Activated CD4-positive, alpha-beta T cell treated with anti-CD3 and anti-CD28 coated beads, Interleukin-2, amount 10 ng/mL, durations not matched to agents 24 days and 14 days (primary cell): Measurements from ENCODE around the gene IL17C. TPM values are rescaled to one million over a fixed set of nuclear protein-coding genes. Genes with fewer than 3 reads are reported as not detected.
A peak's percentile ranks its signal among the peaks of the same experiment; 100 is the strongest.

Experiments
- DNase-seq: peaks from one replicate; pipeline ENCODE4 v3.0.0; 2022
- H3K27ac Mint-ChIP-seq: one replicate; pipeline ENCODE4 v1.8.0; 2022; ENCODE audit warnings: mild to moderate bottlenecking, mixed read lengths
- H3K27me3 Mint-ChIP-seq: one replicate; pipeline ENCODE4 v1.8.0; 2022; ENCODE audit warnings: mixed read lengths
- H3K36me3 Mint-ChIP-seq: one replicate; pipeline ENCODE4 v1.8.0; 2022; ENCODE audit warnings: low read depth, mild to moderate bottlenecking, mixed read lengths
- H3K4me1 Mint-ChIP-seq: one replicate; pipeline ENCODE4 v1.8.0; 2021; ENCODE audit warnings: mixed read lengths
- H3K4me3 Mint-ChIP-seq: one replicate; pipeline ENCODE4 v1.8.0; 2022; ENCODE audit warnings: mild to moderate bottlenecking, moderate library complexity, mixed read lengths
- H3K9me3 Mint-ChIP-seq: one replicate; pipeline ENCODE4 v1.8.0; 2021; ENCODE audit warnings: mixed read lengths
- intact Hi-C: fragments of 100-400 bp; cut with micrococcal nuclease; formaldehyde crosslinking; loops from one replicate; pipeline ENCODE4 v1.15.1; 2023
- total RNA-seq: library from RNA; stranded (reverse); gene quantifications from 2 replicates; pipeline ENCODE4 v1.2.3, GENCODE V29; 2022

Gene IL17C
- total RNA-seq, 1 donor from 2014 or later = not detected

DNA sequence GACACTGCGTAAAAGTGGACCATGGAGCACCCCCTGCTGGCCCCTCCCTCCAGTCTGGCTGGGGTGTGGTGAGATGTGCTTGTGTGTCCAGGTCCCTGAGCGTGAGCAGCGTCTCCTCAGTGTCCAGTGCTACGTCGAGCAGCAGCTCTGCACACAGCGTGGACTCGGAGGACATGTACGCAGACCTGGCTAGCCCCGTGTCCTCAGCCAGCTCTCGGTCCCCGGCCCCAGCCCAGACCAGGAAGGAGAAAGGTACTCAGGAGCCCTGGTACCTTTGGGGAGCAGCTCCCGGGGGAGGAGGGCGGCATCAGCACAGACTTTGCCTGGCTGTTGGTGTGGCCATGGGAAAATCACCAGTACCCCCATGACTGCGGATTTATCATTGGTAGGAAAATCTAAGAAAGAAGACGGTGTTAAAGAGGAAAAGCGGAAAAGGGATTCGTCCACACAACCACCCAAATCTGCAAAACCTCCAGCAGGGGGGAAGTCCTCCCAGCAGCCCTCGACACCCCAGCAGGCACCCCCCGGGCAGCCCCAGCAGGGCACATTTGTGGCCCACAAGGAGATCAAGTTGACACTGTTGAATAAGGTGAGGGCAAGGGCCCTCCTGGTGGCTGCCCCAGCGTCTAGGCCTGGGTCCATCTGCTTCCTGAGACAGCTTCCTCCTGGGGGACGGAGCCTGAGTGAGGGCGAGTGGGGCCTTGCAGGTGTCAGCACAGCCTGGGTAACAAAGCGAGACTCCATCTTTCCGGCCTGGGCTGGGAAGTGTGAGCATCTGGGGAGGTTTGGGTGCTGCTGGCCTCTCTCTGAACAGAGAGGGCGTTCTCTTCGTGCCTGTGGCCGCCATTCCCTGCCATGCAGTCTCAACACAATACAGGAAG is 10.6 kb upstream of the IL17C start:
- Mint-ChIP-seq H3K4me3 (no peak overlapping the region), H3K27ac (no peak overlapping the region), H3K9me3 (no peaks in the 10 kb centered on the region), H3K4me1 (no peaks in the 10 kb centered on the region), H3K27me3 (no peaks in the 10 kb centered on the region), H3K36me3 (peaks cover 47% of the 10 kb centered on the region)
- no peak for DNase-seq
- intact Hi-C loops = no loop called here

DNA sequence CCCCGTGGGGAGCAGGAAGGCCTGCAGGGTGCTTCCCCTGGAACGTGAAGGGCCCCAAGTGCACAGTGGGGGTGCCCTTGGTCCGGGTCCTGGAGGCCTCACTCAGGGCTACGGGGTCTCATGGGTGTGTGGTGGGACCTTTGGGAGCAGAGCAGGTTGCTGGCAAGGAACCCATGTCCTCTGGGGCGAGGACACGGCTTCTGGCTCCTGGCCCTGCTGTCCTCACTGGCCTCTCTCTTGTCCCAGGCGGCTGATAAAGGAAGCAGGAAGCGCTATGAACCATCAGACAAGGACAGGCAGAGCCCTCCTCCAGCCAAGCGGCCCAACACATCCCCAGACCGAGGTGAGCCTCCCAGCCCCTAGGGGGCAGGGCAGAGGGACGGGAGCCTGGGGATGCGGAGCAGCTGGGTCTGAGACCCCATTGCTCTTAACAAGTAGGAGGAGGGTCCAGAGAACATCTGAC is 9.8 kb upstream of the IL17C start:
- peaks cover 41% of the 10 kb centered on the region for H3K36me3 Mint-ChIP-seq
- no peaks in the 10 kb centered on the region for H3K9me3 Mint-ChIP-seq
- intact Hi-C loops = no loop called here
- DNase-seq = no peak
- no peaks in the 10 kb centered on the region for H3K27me3 Mint-ChIP-seq
- H3K27ac Mint-ChIP-seq = no peak overlapping the region
- no peak overlapping the region for H3K4me3 Mint-ChIP-seq
- peaks cover 2% of the 10 kb centered on the region for H3K4me1 Mint-ChIP-seq

DNA sequence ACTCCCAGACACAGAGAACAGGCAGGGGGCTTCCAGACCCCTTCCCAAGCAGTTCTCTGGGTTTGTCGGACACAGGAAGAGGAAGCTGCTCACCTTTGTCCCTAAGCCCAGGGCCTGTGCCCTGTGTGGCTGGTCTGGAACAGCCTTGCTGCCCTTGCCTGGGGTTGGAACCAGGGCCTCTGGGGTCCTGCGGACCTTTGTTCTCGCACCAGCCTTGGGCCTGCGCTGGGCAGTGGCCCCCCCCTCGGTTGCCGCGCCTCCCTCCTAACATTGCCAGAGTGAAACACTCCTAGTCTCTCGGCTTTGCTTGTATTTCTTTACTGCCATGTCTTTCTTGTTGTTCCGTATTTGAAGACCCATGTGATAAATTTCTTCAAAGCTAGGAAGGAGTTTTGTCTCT is 8.5 kb upstream of the IL17C start:
- intact Hi-C loops = no loop called here
- peaks cover 5% of the 10 kb centered on the region for H3K4me1 Mint-ChIP-seq
- no peak for DNase-seq
- H3K36me3 Mint-ChIP-seq = peaks cover 34% of the 10 kb centered on the region
- no peaks in the 10 kb centered on the region for H3K27me3 Mint-ChIP-seq
- H3K4me3 Mint-ChIP-seq = no peak overlapping the region
- H3K9me3 Mint-ChIP-seq = no peaks in the 10 kb centered on the region
- H3K27ac Mint-ChIP-seq = no peak overlapping the region

DNA sequence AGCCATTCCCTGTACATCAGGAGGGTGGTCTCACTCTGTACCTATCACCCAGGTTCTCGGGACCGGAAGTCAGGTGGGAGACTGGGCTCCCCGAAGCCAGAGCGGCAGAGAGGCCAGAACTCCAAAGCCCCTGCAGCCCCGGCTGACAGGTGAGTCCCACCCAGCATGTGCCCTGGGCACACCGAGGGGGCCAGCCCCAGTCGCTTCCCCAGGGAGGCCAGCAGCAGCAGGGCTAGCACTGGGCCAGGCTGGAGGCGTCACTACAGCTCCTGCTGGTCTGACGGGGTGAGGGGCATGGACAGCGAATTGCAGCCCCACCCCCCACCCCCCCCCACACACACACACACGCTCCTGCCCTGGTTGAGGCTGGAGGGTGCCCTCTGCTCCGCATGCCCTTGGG is 7.9 kb upstream of the IL17C start:
- intact Hi-C loops = no loop called here
- H3K4me1 Mint-ChIP-seq = peaks cover 10% of the 10 kb centered on the region
- H3K36me3 Mint-ChIP-seq = peaks cover 32% of the 10 kb centered on the region
- no peak overlapping the region for H3K4me3 Mint-ChIP-seq
- H3K27ac Mint-ChIP-seq = no peak overlapping the region
- no peak for DNase-seq
- H3K9me3 Mint-ChIP-seq = no peaks in the 10 kb centered on the region
- no peaks in the 10 kb centered on the region for H3K27me3 Mint-ChIP-seq

DNA sequence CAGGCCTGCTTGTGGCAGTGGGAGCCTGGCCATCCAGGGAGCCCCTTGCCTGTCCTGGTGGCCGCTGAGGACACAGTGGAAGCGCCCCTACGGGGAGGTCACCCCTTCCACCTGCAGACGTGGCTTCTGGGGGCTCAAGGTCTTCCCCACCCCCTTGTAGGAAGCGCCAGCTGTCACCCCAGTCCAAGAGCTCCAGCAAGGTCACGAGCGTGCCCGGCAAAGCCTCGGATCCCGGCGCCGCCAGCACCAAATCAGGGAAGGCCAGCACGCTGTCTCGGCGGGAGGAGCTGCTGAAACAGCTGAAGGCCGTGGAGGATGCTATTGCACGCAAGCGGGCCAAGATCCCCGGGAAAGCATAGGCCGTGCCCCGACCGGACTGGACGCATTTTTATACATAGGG is 7.4 kb upstream of the IL17C start:
- no peak overlapping the region for H3K4me3 Mint-ChIP-seq
- intact Hi-C loops = no loop called here
- no peaks in the 10 kb centered on the region for H3K27me3 Mint-ChIP-seq
- peaks cover 11% of the 10 kb centered on the region for H3K4me1 Mint-ChIP-seq
- DNase-seq = no peak
- no peak overlapping the region for H3K27ac Mint-ChIP-seq
- H3K36me3 Mint-ChIP-seq = peaks cover 31% of the 10 kb centered on the region
- no peaks in the 10 kb centered on the region for H3K9me3 Mint-ChIP-seq

DNA sequence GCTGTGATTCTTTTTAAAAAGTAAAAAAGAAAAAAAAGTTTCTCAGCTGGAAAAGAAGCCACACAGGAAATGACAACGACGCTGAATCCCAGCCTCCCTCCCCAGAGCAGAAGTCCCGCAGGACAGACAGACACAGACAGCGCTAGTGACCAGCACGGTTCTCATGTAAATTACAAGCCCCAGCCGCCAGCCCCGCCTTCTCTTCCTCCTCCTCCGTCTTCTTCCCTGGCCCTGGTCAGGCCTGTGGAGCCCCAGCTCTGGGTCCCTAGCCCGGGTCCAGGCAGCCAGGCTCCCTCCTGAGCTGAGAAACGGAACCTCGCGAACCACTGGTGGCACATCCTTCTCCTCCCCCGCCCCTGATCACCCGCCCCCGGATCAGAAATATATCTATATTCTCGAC is 7.0 kb upstream of the IL17C start:
- Mint-ChIP-seq H3K27ac (no peak overlapping the region), H3K36me3 (peaks cover 28% of the 10 kb centered on the region), H3K9me3 (no peaks in the 10 kb centered on the region), H3K4me1 (peaks cover 12% of the 10 kb centered on the region), H3K27me3 (no peaks in the 10 kb centered on the region), H3K4me3 (no peak overlapping the region)
- intact Hi-C loops = no loop called here
- DNase-seq = no peak

DNA sequence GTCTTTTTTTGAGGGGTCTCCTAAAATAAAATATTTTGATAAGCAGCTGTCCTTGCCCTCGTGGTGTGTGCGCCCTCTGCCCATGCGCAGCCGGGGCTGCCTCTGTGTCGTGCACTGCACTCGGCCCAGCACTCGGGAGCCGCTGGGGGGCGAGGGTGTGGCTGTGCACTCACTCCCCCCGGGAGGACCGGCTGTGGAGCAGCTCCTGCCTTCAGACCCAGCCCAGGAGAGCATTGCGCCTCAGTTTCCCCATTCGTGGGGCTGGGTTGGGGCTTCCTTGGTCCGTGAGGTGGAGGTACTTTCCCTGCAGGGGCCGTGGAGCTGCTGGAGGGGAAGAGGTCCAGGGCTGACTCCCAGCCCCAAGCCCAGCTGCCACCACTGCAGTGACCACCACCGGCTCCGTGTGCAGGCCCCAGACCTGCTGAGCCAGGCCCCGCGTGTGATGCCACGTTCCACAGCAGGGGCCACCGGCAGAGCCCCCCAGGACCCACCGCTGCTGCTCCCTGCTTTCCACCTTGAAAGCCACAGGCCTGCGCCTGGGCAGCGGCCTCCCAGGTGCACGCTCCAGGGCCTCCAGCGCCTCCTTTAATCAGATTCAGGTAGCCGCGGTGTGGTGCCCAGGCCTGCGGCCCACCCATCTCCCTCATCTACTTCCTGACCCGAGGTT is 6.3 kb upstream of the IL17C start:
- H3K27me3 Mint-ChIP-seq = peaks cover under 1% of the 10 kb centered on the region
- intact Hi-C loops = no loop called here
- peak; percentile 51 for DNase-seq
- no peak overlapping the region for H3K27ac Mint-ChIP-seq
- peaks cover 22% of the 10 kb centered on the region for H3K36me3 Mint-ChIP-seq
- H3K4me1 Mint-ChIP-seq = peaks cover 13% of the 10 kb centered on the region
- H3K4me3 Mint-ChIP-seq = no peak overlapping the region
- no peaks in the 10 kb centered on the region for H3K9me3 Mint-ChIP-seq

DNA sequence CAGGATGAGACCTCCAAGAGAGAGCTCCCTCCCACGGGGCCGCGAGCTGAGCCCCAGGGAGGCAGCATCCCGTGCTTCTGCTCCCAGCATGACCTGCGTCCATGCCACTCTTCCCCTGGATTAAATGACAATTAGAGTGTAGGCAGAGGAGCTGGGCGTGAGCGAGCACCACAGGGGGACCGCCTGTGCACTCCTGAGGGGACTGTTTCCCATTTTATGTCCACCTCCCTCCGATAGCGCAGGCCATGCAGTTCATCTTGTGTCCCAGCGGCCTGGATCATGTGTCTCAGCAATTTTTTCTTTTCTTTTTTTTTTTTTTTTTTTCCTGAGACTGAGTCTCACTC is 5.8 kb upstream of the IL17C start:
- Mint-ChIP-seq H3K4me3 (no peak overlapping the region), H3K9me3 (no peaks in the 10 kb centered on the region), H3K27me3 (peaks cover 5% of the 10 kb centered on the region), H3K27ac (no peak overlapping the region), H3K36me3 (peaks cover 19% of the 10 kb centered on the region), H3K4me1 (peaks cover 18% of the 10 kb centered on the region)
- intact Hi-C loops = no loop called here
- peak; percentile 51 for DNase-seq

DNA sequence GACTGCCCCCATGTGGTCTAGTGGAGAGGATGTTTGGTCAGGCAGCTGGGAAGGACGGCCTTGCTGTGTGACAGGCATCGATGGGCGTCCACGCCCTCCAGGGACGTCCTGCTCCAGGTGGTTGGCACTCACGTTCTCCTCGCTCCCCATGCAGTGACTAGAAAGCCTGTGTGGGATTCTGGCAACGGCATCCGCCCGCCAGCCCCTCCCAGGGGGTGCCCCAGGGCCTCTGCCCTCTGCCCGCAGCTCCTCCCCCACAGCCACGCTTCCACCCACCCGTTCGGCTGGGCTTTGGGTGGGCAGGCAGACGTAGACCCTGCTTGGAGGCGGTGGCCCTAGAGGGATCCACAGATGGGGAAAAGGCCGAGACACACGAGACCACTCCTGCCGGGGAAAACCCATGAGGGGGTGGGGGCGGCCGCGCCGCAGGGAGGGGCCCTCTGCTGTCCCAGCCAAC is 4.7 kb upstream of the IL17C start:
- peaks cover 20% of the 10 kb centered on the region for H3K4me1 Mint-ChIP-seq
- no peaks in the 10 kb centered on the region for H3K9me3 Mint-ChIP-seq
- H3K27me3 Mint-ChIP-seq = peaks cover 14% of the 10 kb centered on the region
- peaks cover 15% of the 10 kb centered on the region for H3K36me3 Mint-ChIP-seq
- H3K27ac Mint-ChIP-seq = peak overlapping the region; percentile 41
- intact Hi-C loops = loop anchor here (2.0 kb wide), 1 partner anchor 17 kb away; the partner anchor contains the start of gene CYBA
- peak overlapping the region; percentile 56 for H3K4me3 Mint-ChIP-seq
- peak; percentile 76 for DNase-seq

DNA sequence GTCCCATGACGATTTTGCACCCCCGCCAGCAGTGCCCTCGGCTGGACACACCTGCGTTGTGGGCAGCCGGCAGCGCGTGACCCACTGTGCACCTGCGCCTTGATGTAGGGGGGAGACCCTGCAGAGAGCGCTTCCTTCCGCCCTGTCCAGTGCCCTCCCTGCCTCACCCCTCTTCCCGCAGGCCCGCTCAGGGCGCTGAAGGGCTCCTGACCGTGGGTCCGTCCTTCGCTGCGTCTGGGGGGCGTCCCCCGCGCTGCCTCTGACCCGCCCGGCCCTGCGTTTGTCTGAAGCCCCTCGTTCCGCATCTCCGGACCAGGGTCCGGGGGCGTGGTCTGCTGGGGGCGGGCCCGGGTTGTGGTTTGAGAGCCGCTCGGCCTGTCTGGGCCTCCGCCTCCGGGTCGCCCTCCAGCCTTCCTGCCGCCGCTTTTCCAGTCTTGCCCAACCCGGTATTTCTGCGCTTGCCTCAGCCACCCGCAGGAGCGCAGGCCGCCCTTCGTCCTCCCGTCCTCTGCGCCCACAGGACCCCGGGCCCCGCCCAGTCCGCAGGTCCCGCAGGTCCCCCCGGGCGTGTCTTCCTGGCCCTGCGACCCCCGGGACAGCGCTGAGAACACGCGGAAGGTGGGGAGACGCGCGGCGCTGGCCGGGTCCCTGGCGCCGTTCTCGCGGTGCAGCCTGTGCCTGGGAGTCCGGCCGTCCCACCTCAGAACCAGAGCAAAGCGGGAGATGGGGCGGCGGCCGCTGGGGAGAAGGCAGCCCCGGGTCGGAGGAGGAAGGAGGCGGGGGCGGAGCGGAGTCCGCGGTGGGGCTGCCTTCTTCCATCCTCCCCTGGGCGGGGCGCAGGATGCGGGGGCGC is 4.0 kb upstream of the IL17C start:
- peaks cover 14% of the 10 kb centered on the region for H3K27me3 Mint-ChIP-seq
- peaks cover 20% of the 10 kb centered on the region for H3K4me1 Mint-ChIP-seq
- peaks cover 14% of the 10 kb centered on the region for H3K36me3 Mint-ChIP-seq
- DNase-seq = peak; percentile 91
- intact Hi-C loops = loop anchor here (2.0 kb wide), 1 partner anchor 16 kb away; the partner anchor contains the start of gene CYBA
- peak overlapping the region; percentile 48 for H3K27ac Mint-ChIP-seq
- peak overlapping the region; percentile 79 for H3K4me3 Mint-ChIP-seq
- H3K9me3 Mint-ChIP-seq = no peaks in the 10 kb centered on the region

DNA sequence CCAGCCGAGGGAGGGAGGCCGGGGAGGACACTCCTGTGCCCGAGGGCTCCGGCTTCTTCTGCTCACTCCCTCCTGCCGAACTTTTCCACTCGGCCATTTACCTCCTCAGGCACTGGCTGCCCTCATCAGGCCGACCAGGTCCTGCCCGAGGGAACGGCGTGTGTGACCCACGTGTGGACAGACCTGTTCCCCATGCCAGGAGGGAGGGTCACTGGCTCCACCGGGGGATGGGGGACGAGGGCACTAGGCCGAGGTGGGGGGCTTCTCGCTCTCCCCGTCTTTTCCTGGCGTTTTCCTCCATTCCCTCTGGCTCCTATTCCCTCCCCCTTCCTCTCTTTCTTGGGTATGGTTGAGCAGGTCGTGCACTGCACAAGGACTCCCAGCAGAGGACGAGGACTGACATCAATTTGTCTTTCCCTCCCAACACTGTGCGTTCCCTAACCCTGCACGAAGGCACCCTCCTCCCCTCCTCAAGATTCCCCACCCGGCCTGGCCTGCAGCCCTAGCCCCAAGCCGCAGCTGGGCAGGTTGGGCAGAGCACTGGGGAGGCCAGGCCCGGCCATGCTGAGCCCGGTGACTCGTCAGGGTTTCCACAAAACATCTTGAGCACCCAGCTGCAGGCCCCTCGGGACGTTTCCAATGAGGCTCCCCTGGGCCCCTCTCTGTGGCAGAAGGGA is 3.2 kb upstream of the IL17C start:
- Mint-ChIP-seq H3K9me3 (no peaks in the 10 kb centered on the region), H3K36me3 (peaks cover 10% of the 10 kb centered on the region), H3K4me1 (peaks cover 21% of the 10 kb centered on the region), H3K27me3 (peaks cover 18% of the 10 kb centered on the region), H3K27ac (peak overlapping the region; percentile 34), H3K4me3 (peak overlapping the region; percentile 79)
- no peak for DNase-seq
- intact Hi-C loops = loop anchor here (2.0 to 5.0 kb wide), 2 partner anchors 16 to 67 kb away; partner anchors contain the start of gene CYBA

DNA sequence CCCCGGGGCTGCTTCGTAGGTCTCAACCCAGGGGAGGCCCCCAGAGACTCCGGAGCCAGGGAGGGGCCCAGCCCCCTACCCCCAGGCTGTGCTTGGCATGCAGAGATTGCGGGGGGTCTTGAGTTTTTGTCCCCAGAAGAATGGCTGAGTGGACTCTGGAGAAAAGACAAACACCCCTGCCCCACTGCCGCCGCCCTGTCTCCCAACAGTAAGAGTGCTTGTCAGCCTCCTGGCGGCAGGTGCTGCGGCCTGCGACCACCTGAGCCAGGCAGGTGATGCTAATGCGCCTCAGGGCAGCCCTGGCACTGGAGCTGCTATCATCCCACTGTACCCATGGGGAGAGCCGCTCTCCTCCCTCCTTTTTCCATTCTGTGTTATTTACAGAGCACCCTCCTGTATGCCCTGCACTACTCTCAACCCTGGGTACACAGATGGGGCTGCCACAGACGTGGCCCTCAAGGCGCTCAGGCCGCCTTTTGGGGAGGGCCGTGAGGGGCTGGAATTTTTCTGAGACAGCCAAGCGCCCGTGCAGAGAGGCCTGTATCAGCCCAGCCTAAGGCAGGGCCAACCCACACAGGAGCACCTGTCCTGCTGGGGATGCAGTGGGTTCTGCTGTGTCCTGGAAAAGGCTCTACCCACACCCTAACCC is 2.6 kb upstream of the IL17C start:
- Mint-ChIP-seq H3K27ac (peak overlapping the region; percentile 74), H3K4me3 (peak overlapping the region; percentile 59)

More for the DNA sequence above, 2.6 kb upstream of the IL17C start:
- no peak for DNase-seq
- peaks cover 23% of the 10 kb centered on the region for H3K27me3 Mint-ChIP-seq
- intact Hi-C loops = loop anchor here (2.0 to 5.0 kb wide), 2 partner anchors 15 to 67 kb away; partner anchors contain the start of gene CYBA
- no peaks in the 10 kb centered on the region for H3K9me3 Mint-ChIP-seq
- H3K4me1 Mint-ChIP-seq = peaks cover 23% of the 10 kb centered on the region
- H3K36me3 Mint-ChIP-seq = peaks cover 10% of the 10 kb centered on the region
